Stimulated activated CD4-positive, alpha-beta T cell treated with anti-CD3 and anti-CD28 coated beads, Interleukin-12 subunit alpha, Interleukin-12 subunit beta, amount 100 ng/mL, for 24 hours (primary cell): ENCODE measurements around the gene ADH7.

Experiments used
- DNase-seq, 2 experiments: peaks; one replicate each; pipeline ENCODE4 v3.0.0-alpha.2; 2020; ENCODE audit warnings: low read depth in 2 of 2

Gene ADH7

GRCh38 chr4:99435154-99435553, at the start of gene ADH7:
TSS of gene ADH7 (minus strand) at chr4:99435342. CDS start at chr4:99435233, 109 bp downstream.
- DNase-seq, result no peak

- no peak for DNase-seq
Observed at GRCh38 chr4:99483636-99484035, 48.5 kb upstream of the ADH7 start.

GRCh38 chr4:99473131-99473530, 38.0 kb upstream of the ADH7 start:
- no peak for DNase-seq

GRCh38 chr4:99471896-99472295, 36.8 kb upstream of the ADH7 start:
- no peak for DNase-seq

- no peak for DNase-seq
Observed at GRCh38 chr4:99471349-99471748, 36.2 kb upstream of the ADH7 start.

GRCh38 chr4:99468889-99469288, 33.7 kb upstream of the ADH7 start:
- DNase-seq, result no peak

- no peak for DNase-seq
Observed at GRCh38 chr4:99467887-99468286, 32.7 kb upstream of the ADH7 start.

GRCh38 chr4:99463566-99463965, 28.4 kb upstream of the ADH7 start:
- no peak for DNase-seq

GRCh38 chr4:99462875-99463464, 27.8 kb upstream of the ADH7 start:
- peak; percentile 6 to 13 for DNase-seq

- no peak for DNase-seq
Observed at GRCh38 chr4:99461623-99462401, 26.7 kb upstream of the ADH7 start.

GRCh38 chr4:99459546-99460042, 24.5 kb upstream of the ADH7 start:
- DNase-seq, result no peak

- DNase-seq, result no peak
Observed at GRCh38 chr4:99458911-99459447, 23.8 kb upstream of the ADH7 start.

GRCh38 chr4:99457676-99458075, 22.5 kb upstream of the ADH7 start:
- no peak for DNase-seq

- DNase-seq, result no peak
Observed at GRCh38 chr4:99457270-99457669, 22.1 kb upstream of the ADH7 start.

GRCh38 chr4:99447513-99447912, 12.4 kb upstream of the ADH7 start:
- DNase-seq, result no peak

GRCh38 chr4:99447079-99447478, 11.9 kb upstream of the ADH7 start:
- DNase-seq, result no peak

- DNase-seq, result no peak
Observed at GRCh38 chr4:99438405-99438780, 3.3 kb upstream of the ADH7 start.

GRCh38 chr4:99437723-99438404, 2.7 kb upstream of the ADH7 start:
- DNase-seq, result no peak

GRCh38 chr4:99436976-99437722, 2.0 kb upstream of the ADH7 start:
- DNase-seq, result no peak

GRCh38 chr4:99436462-99436861, 1.3 kb upstream of the ADH7 start:
- DNase-seq, result no peak

- no peak for DNase-seq
Observed at GRCh38 chr4:99430106-99430505, 5.0 kb downstream of the ADH7 start.

- DNase-seq, result no peak
Observed at GRCh38 chr4:99417125-99417524, 18.0 kb downstream of the ADH7 start.
